Activated CD4-positive, alpha-beta T cell treated with anti-CD3 and anti-CD28 coated beads, Interleukin-2, Interleukin-4, amounts not matched to agents 100 ng/mL and 50 ng/mL, durations not matched to agents 16 hours and 8 hours (primary cell): Measurements from ENCODE around the gene SLC22A23.

Experiments used
- DNase-seq: peaks from one replicate; pipeline ENCODE4 v3.0.0-alpha.2; 2020; ENCODE audit warnings: low spot score

SLC22A23 gene

GRCh38 chr6:3240595-3240994, 216.3 kb downstream of the SLC22A23 start:
- no peak for DNase-seq

DNA sequence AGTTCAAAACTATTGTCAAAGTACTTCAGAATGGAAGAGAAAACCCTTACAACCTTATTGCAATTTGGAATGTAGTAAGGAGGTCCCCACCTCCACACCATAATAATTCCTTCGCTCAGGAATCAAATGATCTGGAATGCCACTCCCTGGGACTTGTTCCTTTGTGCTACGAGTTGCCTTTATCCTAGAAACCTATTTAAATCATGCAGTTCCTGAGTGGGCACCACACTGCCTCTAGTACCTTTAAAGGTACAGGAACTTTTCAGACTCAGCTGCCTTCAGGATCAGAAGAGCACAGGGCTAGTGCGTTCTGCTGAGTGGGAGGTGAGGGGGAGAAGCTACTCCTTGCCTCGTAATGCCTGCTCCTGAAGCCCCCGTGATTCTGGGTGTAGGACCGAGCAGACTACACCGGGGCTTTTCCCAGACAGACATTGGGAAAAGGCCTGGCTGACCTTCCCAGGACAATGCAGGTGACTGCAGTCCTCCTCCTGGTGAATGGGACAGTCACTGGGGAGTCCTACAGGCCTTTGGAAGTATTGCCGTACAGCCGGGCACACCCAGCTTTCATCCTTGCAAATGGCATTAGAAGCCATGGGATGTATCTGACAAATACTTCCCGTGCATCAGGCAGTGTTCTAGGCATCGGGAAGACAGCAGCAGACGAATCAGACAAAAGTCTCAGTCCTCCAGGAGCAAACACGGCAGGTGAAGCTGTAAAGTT, 217.6 kb downstream of the SLC22A23 start:
- no peak for DNase-seq

DNA sequence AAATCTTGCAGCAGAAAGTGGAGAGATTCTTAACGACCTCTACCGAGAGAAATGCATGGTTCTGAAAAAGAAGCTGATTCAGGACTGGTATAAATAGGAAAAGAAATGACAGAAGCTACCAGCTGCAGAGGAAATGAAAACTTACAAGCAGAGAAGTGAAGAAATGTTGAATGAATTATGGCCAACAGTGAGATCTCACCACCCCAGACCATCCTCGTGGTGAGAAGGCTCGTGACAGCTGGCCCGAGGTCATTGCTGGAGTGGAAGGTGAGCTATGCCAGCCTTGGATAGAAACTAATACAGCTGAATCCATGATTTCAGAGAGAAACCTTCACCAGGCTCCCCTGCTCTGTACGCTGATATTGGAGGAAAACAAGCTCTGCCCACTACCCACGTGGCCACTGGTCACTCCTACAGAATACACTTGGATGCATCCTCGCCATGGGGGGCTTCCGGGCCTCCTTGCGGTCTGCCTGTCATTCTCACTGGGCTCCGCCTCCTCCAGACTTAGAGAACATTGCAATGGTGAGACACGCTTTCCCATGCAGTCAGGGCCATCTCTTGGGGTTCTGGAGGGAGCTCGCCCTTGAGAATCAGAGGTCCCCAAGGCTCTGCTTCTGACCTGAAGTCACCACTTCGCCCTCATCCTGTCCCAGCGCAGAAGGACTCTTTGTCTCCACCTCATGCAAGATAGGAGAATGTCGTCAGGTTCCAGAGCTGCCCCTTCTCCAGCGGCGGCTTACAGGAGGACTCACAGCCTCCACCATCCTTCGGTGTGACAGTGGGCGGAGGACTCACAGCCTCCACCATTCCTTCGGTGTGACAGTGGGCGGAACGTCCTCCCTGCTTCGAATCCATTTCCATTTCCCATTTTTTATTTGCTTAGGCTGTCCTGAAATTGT, 218.8 kb downstream of the SLC22A23 start:
- DNase-seq = no peak

GRCh38 chr6:3236005-3236404, 220.8 kb downstream of the SLC22A23 start:
- DNase-seq = no peak

- no peak for DNase-seq
Measured at GRCh38 chr6:3235486-3235885, 221.4 kb downstream of the SLC22A23 start.

GRCh38 chr6:3233904-3234303, 222.9 kb downstream of the SLC22A23 start:
- no peak for DNase-seq

DNA sequence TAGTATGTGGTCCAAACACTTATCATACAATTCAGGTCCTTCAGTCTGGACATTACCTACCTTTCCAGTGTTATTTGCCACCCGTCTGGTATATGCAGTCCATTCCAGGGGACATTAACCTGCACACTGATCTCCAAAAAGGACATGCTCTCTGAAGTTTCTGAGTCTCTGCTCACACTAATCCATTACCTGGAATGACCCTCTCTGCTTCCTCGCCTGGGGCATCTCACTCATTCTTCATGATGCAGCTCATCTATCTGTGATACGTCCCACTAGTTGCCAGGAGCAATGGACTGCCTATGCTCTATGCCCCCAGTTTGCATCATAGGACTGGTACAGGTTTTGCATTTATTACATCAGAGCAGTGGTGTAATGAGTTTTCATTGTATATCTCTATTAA, 223.5 kb downstream of the SLC22A23 start:
- DNase-seq = no peak

DNA sequence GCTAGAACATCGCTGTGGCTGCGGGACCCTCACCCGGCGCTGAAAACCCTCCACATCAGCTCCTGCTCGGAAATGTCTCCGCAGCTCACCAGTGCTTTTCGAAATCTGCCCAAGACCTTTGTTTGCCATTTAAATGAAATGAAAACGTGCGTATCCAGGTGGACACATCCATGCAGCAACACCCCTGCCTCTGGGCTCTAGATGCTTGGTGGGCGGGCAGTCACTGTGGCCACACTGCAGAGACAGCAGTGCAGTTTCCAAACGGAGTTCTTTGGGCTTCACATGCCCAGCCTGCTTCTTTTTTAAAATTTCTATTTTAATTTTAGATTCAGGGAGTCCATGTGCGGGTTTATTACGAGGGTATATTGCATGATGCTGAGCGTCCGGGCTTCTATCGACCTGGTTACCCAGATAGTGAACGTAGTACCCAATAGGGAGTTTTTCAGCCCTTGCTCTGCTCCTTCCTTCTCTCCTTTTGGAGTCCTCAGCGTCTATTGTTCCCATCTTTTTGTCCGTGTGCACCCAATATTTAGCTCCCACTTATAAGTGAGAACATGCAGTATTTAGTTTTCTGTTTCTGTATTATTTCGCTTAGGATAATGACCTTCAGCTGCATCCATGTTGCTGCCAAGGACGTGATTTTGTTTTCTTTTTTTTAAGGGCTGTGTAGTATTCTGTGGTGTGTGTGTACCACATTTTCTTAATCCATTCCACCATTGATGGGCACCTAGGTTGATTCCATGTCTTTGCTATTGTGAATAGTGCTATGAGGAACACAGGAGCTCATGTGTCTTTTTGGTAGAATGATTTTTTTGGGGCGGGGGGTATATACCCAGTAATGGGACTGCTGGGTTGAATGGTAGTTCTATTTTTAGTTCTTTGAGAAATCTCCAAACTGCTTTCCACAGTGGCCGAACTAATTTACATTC, 224.6 kb downstream of the SLC22A23 start:
- DNase-seq = no peak

GRCh38 chr6:3231247-3232016, 225.4 kb downstream of the SLC22A23 start:
- DNase-seq = no peak

GRCh38 chr6:3230900-3231246, 226.0 kb downstream of the SLC22A23 start:
- no peak for DNase-seq

DNA sequence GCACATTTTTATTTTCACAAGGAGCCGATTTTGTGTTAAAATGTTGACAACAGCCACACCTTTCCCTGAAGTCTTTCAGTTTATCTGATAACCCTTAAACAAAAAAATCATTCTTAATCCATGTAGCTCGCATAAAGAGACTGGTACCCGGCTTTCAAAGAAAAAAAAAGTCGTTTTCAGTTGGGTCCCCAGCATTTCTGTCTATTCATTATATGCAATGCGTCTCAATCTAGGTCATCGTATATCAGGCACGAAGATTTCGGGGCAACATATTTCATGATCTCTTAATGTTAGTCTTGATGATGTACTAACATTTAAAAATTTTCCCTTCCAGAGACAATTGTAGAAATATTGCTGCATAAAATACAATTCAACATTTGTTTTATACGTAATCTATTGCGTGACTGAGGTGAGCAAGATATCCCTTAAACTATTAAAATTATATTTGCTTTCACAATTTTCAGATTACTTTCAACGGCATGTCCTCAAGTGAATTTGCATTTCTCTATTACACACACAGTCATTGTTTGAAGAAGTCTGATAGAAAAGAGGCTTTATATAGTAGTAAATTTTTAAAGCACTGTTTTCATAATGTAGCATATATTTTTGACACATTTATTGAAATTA, 226.5 kb downstream of the SLC22A23 start:
- DNase-seq = no peak

GRCh38 chr6:3229566-3230178, 227.2 kb downstream of the SLC22A23 start:
- DNase-seq = no peak

DNA sequence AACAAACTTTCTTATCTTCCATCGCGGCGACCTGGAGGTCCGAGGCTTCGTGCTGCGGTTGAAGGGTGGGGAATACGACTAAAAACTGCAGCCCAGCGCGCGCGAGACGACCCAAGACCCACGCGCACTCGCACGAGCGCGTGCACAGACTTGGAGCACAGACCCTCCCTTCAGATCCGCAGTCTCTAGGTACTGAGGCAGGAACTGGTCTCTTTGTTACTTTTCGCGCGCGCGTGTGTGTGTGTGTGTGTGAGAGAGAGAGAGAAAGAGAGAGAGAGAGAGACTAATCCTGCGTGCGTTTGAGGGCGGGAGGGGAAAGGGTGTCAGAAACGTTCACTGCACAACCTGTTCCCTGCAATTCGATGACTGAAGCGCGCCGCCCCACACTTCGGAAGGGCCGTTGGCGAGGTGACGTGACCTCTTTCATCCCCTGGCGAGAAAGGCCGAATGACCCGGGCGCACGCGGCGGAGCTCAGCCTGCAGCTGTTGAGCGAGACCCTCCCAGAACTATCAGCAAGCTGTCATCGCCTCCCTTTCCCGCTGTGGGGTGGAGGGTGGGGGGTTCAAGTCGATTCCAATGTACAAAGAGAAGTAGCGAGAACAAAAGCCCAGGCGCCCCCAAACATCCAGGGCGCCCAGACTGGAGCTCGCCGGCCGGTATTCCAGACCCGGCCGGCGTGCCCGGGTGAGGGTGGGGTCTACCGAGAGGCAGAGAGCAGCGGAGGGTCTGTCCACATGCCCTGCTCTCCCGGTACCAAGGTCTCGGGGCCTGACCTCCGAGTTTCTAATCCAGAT, 227.9 kb downstream of the SLC22A23 start:
- peak; percentile 13 for DNase-seq

- no peak for DNase-seq
Measured at GRCh38 chr6:3228046-3228671, 228.7 kb downstream of the SLC22A23 start.

GRCh38 chr6:3227363-3228045, 229.3 kb downstream of the SLC22A23 start, which contains the start of gene TUBB2B:
Gene TUBB2B, minus strand, starts transcription at chr6:3227653. Its CDS starts 110 bp downstream, at chr6:3227543.
- no peak for DNase-seq

- no peak for DNase-seq
Measured at GRCh38 chr6:3226481-3227362, 230.1 kb downstream of the SLC22A23 start.

- no peak for DNase-seq
Measured at GRCh38 chr6:3226042-3226441, 230.8 kb downstream of the SLC22A23 start.
